ENCODE data around the gene GRK4.
"Not testable (repeated sequence)": the region's sequence is repeated elsewhere in the genome, so short reads cannot be mapped to it uniquely, and the experiment has no call there.

GRK4 gene

GRCh38 chr4:3043282-3044020 lies 80.1 kb downstream of the GRK4 start:
- DNase-seq, result no peak

DNA sequence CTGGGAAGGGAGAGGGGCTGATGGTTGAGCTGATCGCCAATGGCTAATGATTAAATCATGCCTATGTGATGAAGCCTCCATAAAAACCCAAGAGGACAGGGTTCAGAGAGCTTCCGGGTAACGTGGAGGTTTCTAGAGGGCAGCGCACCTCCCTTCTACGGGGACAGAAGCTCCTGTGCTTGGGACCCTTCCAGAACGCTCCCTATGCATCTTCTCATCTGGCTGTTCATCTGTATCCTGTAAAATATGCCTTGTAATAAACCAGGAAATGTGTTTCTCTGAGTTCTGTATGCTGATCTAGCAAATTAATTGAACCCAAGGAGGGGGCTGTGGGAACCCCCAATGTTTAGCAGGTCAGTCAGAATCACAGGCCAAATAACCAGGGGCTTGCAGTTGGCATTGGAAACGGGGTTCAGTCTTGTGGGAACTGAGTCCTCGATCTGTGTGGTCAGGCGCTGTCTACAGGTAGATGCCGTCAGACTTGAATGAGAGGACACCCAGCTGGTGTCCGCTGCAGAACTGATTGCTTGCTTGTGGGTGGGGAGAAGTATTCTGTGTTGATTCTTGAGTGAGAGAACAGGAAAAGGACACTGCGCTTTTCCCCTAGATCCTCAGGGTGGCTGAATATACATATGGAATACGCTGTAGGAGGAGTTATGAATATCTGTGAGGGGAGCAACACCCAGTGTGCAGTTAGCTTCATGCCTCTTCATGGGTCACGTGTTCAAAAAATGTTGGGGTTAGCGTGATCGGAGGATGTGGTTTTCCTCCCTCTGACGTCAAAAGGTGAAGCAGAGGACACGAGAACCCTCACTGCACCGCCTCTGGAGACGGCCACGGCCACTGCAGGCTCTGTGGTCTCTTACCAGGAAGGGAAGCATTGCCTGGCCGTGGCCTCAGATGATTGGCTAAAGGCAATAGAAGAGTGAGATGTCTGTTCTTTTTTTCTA lies 81.8 kb downstream of the GRK4 start:
- no peak for DNase-seq

DNA sequence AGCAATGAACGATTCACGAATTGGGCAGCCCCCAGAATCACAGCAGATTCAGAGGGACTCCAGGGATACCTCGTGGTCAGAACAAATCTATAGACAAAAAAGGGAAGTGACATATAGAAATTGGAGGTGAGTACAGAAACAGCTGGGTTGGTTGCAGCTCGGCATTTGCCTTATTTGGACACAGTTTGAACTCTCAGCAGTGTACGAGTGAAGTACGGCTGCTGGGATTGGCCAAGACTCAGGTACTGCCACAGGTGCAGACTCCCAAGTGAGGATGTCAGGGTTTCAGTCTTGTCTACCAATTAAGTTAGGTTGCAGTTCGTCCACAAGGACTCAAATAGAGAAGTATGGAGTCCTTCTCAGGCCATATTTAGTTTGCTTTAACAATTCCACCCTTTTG lies 82.8 kb downstream of the GRK4 start:
- no peak for DNase-seq

DNA sequence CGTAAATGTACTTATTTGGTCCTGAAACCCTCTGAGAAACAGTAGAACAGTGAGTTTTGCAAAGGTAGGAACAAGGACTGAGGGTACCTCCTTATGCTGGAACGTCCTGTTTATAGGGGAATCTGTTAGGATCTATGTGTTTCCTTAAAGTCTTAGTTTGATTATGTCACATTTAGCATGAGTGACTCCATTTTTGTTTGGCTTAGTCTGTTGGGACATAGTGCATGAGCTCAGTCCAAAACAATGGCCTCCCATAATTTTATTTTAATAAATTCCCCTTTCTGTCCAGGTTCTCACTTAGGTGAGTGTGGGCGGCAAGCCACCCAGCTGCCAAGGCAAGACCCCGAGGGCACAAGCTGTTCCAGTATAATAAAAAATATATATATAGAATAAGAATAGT lies 83.3 kb downstream of the GRK4 start:
- no peak for DNase-seq

- DNase-seq, result peak; percentile 11 to 48
Observed at GRCh38 chr4:3047464-3048286, 84.3 kb downstream of the GRK4 start.

GRCh38 chr4:3051141-3051897 lies 87.9 kb downstream of the GRK4 start:
- DNase-seq, result not testable (repeated sequence)

- DNase-seq, result no peak
Observed at GRCh38 chr4:3054169-3054759, 90.9 kb downstream of the GRK4 start.

DNA sequence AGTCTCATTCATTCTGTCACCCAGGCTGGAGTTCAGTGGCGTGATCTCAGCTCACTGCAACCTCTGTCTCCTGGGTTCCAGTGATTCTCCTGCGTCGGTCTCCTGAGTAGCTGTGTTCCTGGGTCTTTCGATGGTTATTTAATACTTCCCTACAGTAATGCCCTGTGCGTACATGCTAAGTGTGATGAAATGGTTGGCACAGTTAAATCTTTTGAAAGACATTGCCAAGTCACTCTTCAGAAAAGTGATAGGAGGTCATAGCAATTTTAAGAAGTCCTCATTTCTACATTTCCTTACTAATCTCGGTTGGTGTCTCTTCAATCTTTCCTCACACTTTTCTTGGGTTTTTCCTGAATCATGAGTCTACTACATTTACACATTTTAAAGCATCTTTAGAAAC lies 96.6 kb downstream of the GRK4 start:
- DNase-seq, result no peak

DNA sequence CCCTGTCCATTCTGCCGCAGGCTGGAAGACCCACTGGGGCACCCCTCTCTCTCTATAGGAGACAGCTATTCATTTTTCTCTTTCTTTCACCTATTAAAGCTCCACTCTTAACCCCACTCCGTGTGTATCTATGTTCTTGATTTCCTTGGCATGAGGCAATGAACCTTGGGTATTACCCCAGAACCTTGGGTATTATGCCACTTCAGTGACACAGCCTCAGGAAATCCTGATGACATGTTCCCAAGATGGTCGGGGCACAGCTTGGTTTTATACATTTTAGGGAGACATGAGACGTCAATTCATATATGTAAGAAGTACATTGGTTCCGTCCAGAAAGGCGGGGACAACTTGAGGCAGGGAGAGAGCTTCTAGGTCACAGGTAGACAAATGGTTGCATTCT lies 97.6 kb downstream of the GRK4 start:
- no peak for DNase-seq

DNA sequence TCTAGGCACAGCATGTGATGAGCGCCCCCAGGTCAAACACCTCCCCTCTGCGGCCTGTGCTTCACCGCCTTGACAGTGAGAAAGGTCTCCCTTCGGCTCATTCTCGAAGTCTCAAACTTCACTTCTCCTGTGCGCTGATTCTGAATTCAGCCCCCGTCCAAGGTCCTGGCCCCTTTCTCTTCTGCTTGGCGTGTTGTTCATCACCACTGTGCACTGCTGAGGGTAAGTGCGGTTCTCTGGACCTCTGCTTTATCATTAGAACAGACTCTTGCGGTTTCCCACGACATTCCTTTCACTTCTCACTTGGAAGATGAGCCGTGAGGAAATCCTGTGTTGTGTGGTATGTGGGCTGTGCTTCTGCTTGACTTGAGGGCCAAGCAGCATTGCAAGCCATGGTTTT lies 99.1 kb downstream of the GRK4 start:
- no peak for DNase-seq

- DNase-seq, result no peak
Observed at GRCh38 chr4:3065551-3065950, 102.2 kb downstream of the GRK4 start.

GRCh38 chr4:3066836-3067400 lies 103.5 kb downstream of the GRK4 start:
- DNase-seq, result no peak

- no peak for DNase-seq
Observed at GRCh38 chr4:3067473-3068001, 104.2 kb downstream of the GRK4 start.

DNA sequence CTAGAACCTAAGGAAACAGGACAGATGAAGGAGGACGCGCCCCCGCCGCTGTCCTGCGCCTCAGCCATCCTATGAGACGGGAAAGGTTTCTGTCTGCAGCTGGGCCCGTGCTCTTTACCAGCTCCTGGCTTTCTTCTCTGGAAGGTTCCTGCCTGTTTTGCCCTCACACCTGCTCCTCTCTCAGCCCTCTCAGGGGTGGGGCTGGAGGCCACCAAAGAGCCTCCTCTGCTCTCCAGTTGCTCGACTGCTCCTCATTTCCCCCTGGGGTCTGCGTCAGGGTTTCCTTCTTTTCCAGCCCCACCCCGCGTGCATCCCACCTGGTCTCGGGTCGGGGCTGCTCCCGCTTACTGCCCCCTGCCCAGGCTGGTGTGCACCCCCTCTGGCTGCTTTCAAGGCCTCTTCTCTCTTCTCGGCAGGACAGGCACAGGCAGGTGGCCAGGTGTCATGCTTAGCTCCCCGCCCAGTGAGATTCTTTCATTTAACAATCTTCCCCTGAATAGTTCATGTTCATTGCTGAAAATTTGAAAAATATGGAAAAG lies 106.4 kb downstream of the GRK4 start:
- no peak for DNase-seq

DNA sequence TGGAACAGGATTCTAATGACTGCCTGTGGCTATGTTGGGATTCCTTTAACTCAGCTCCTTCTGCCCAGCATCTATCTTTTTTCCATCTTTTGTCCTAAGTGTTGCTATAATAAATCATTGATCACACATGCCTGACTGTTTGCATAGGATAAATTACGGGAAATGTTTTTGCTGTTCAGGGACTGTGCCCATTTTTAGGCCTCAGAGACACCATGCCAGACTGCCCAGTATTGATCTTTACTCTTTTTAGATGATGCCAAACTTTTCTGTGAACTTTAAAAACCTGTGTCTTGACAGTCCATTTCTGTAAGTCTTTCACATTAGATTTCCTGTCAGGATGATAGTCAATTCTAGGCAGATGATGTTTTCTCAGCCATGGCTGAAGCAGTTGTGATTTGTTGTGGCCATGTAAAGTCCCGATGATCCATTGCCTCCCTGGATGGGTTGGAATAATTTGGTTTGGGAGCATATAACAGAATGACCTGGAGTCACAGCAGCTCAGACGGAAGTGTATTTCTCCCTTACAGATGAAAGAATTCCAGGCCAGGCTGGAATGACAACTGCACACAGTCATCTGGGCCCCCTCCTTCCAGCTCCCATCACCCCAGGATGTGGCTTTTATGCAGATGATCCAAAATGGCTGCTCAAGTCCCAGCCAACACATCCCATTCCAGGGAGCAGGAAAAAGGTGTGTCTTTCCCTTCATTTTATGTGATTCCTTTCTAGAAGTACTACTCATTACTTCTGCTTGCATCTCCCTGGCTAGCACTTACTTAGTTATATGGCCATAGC lies 107.5 kb downstream of the GRK4 start:
- no peak for DNase-seq

DNA sequence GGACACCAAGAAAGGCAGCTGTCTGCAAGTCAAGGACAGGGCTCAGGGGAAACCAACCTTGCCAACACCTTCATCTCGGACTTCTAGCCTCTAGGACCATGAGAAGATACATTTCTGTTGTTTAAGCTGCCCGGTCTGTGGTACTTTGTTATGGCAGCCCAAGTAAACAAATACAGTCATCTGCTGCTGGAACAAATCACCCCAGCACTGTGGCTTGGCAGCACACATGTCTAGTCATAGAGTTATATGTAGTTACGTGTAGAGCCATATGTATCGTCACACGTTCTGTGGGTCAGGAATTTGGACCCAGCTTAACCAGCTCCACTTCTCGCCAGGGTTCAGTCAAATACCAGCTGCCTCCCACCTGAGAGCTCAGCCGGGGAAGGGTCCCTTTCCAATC lies 108.4 kb downstream of the GRK4 start:
- no peak for DNase-seq

GRCh38 chr4:3073158-3074077 lies 110.0 kb downstream of the GRK4 start:
- no peak for DNase-seq

GRCh38 chr4:3074078-3074845 lies 110.9 kb downstream of the GRK4 start, which contains the start of the genes HTT and HTT-AS:
HTT (plus strand) TSS chr4:3074681; CDS start chr4:3074826, 145 bp downstream.
HTT-AS (minus strand) TSS chr4:3074538.
- DNase-seq, result peak; percentile 68 to 82
